Measurements from ENCODE around the gene LRRC63. TPM values are rescaled to one million over a fixed set of nuclear protein-coding genes. Genes with fewer than 3 reads are reported as not detected.

Gene LRRC63
- total RNA-seq, 1 experiment from 2014 or later: not detected

GRCh38 chr13:46195016-46195415 lies 16.7 kb upstream of the LRRC63 start:
- TF ChIP-seq ELF1 (IDR thresholded peaks at IDR 0.05; ENCODE audit: borderline replicate concordance, low read depth): no peak
- no peak for TF ChIP-seq JUND (IDR thresholded peaks at IDR 0.05)
- no peak for TF ChIP-seq POLR2AphosphoS5 (IDR thresholded peaks at IDR 0.05; ENCODE audit: low read depth, low read length)
- no peak for TF ChIP-seq EZH2 (IDR thresholded peaks at IDR 0.05)
- no peak for TF ChIP-seq CBX3 (IDR thresholded peaks at IDR 0.05; ENCODE audit: low read depth)
- TF ChIP-seq YY1 (IDR thresholded peaks at IDR 0.05; ENCODE audit: extremely low read depth, insufficient replicate concordance, low read depth, low read length): no peak
- TF ChIP-seq ZNF274 (IDR thresholded peaks at IDR 0.05; ENCODE audit: low read depth, low read length): no peak
- TF ChIP-seq POLR2A (IDR thresholded peaks at IDR 0.05; ENCODE audit: borderline replicate concordance, extremely low read depth, insufficient read depth, insufficient read length): no peak
- TF ChIP-seq REST (IDR thresholded peaks at IDR 0.05; ENCODE audit: low read depth): no peak
- TF ChIP-seq EGR1 (IDR thresholded peaks at IDR 0.05; ENCODE audit: low read depth): no peak
- TF ChIP-seq RAD21 (IDR thresholded peaks at IDR 0.05; ENCODE audit: low read depth): no peak
- TF ChIP-seq ZBTB33 (IDR thresholded peaks at IDR 0.05; ENCODE audit: extremely low read depth, insufficient replicate concordance, low read length): no peak
- TF ChIP-seq CTCF (IDR thresholded peaks at IDR 0.05 in 2 of 3, conservative IDR thresholded peaks at IDR 0.05 in 1 of 3; ENCODE audit: borderline replicate concordance in 1 of 3, insufficient read depth in 1 of 3, low read depth in 2 of 3, low read length in 2 of 3): no peak
- TF ChIP-seq CEBPB (IDR thresholded peaks at IDR 0.05; ENCODE audit: low read depth): no peak
- TF ChIP-seq EZH2phosphoT487 (IDR thresholded peaks at IDR 0.05; ENCODE audit: borderline replicate concordance): no peak
- TF ChIP-seq SRF (IDR thresholded peaks at IDR 0.05; ENCODE audit: low read depth): no peak
- no peak for TF ChIP-seq ZFX (IDR thresholded peaks at IDR 0.05)
- TF ChIP-seq TCF7L2 (IDR thresholded peaks at IDR 0.05; ENCODE audit: borderline replicate concordance, extremely low read depth, insufficient read depth, insufficient read length): no peak
- no peak for TF ChIP-seq FOSL1 (IDR thresholded peaks at IDR 0.05; ENCODE audit: low read depth)
- no peak for TF ChIP-seq SP1 (IDR thresholded peaks at IDR 0.05; ENCODE audit: low read depth)

More at GRCh38 chr13:46195016-46195415, 16.7 kb upstream of the LRRC63 start:
- Histone ChIP-seq H3K4me3 (replicated peaks in 1 of 2; ENCODE audit: low read depth in 1 of 2, low read length in 2 of 2) (no peak overlapping the region), H3K9me2 (ENCODE audit: insufficient read depth) (0 out of 2 replicates have a peak, but pooled peaks cover 4% of the 10 kb centered on the region), H4K20me1 (ENCODE audit: insufficient read depth) (no peaks in the 10 kb centered on the region), H3K9ac (ENCODE audit: low read length) (no peak overlapping the region), H3K27ac (ENCODE audit: low read depth, low read length) (no peak overlapping the region), H3K36me3 (ENCODE audit: control insufficient read depth in 1 of 2, insufficient read depth in 2 of 2, low read length in 2 of 2) (no peaks in the 10 kb centered on the region), H3K9me3 (ENCODE audit: control insufficient read depth in 1 of 2, insufficient read depth in 1 of 2, low read depth in 1 of 2, low read length in 2 of 2) (no peaks in the 10 kb centered on the region), H2AFZ (ENCODE audit: low read depth, low read length, poor library complexity, severe bottlenecking) (no peak overlapping the region), H3K4me2 (ENCODE audit: low read length) (no peak overlapping the region), H3K27me3 (ENCODE audit: insufficient read depth, low read length) (no peaks in the 10 kb centered on the region), H3K4me1 (ENCODE audit: control insufficient read depth in 1 of 2, insufficient read depth in 2 of 2, low read length in 2 of 2) (no peaks in the 10 kb centered on the region), H3K79me2 (ENCODE audit: insufficient read depth, low read length) (no peaks in the 10 kb centered on the region)
- CTCF ChIA-PET: no interaction called here
- BruUV-seq (replicated peaks): no TSS peak
- POLR2A ChIA-PET: no interaction called here
- ATAC-seq (no peak), DNase-seq (ENCODE audit: low read depth, low spot score) (no peak)
- intact Hi-C loops (cut with micrococcal nuclease): no loop called here
- RAD21 ChIA-PET (ENCODE audit: low non-redundant PET in 1 of 2, low total read pairs in 2 of 2, uncharacterized antibody in 2 of 2, unreplicated experiment in 2 of 2): no interaction called here

All from HCT116 (cell line).